Ishikawa (cell line): ENCODE measurements around the gene HOXA9.

Experiments used
- CREB1 ChIP-seq: IDR thresholded peaks from 2 replicates; pipeline ENCODE4 v1.6.1; 2012; ENCODE audit warnings: low read depth
- EGR1 ChIP-seq: IDR thresholded peaks from 2 replicates; pipeline ENCODE4 v1.6.1; 2012
- EP300 ChIP-seq: IDR thresholded peaks from 2 replicates; pipeline ENCODE4 v1.6.1; 2012; ENCODE audit warnings: borderline replicate concordance
- FOXM1 ChIP-seq: IDR thresholded peaks from 2 replicates; pipeline ENCODE4 v1.6.1; 2012; ENCODE audit warnings: low read depth, borderline replicate concordance
- MAX ChIP-seq: IDR thresholded peaks from 2 replicates; pipeline ENCODE4 v1.6.1; 2012
- NFIC ChIP-seq: IDR thresholded peaks from 2 replicates; pipeline ENCODE4 v1.6.1; 2012
- RAD21 ChIP-seq: IDR thresholded peaks from 2 replicates; pipeline ENCODE4 v1.6.1; 2012; ENCODE audit warnings: low read depth
- REST ChIP-seq: IDR thresholded peaks from 2 replicates; pipeline ENCODE4 v1.6.1; 2012; ENCODE audit warnings: low read depth, mild to moderate bottlenecking
- TAF1 ChIP-seq: IDR thresholded peaks from 2 replicates; pipeline ENCODE4 v1.6.1; 2012; ENCODE audit warnings: low read depth, mild to moderate bottlenecking
- TEAD4 ChIP-seq: IDR thresholded peaks from 2 replicates; pipeline ENCODE4 v1.6.1; 2012
- USF1 ChIP-seq: IDR thresholded peaks from 2 replicates; pipeline ENCODE4 v1.6.1; 2012
- YY1 ChIP-seq: IDR thresholded peaks from 2 replicates; pipeline ENCODE4 v1.6.1; 2012; ENCODE audit warnings: low read depth
- ZBTB7A ChIP-seq: IDR thresholded peaks from 2 replicates; pipeline ENCODE4 v1.6.1; 2012; ENCODE audit warnings: low read depth

Gene HOXA9

GRCh38 chr7:27172823-27173510, 7.6 kb upstream of the HOXA9 start:
- no peak for TF ChIP-seq RAD21
- TF ChIP-seq MAX, result 0 out of 2 replicates have a peak, but pooled peaks have one; percentile 4
- peak; percentile 26; the same call in 1 of the 2 replicates for TF ChIP-seq EGR1

- no peak for TF ChIP-seq FOXM1
- no peak for TF ChIP-seq MAX
- TF ChIP-seq RAD21, result no peak
- TF ChIP-seq CREB1, result no peak
- TF ChIP-seq TAF1, result no peak
- no peak for TF ChIP-seq ZBTB7A
- no peak for TF ChIP-seq REST
Observed at GRCh38 chr7:27172315-27172774, 7.0 kb upstream of the HOXA9 start.

GRCh38 chr7:27171637-27172314, 6.4 kb upstream of the HOXA9 start:
- no peak for TF ChIP-seq CREB1
- TF ChIP-seq EGR1, result no peak
- TF ChIP-seq RAD21, result no peak
- no peak for TF ChIP-seq REST
- no peak for TF ChIP-seq TEAD4
- TF ChIP-seq YY1, result no peak
- no peak for TF ChIP-seq ZBTB7A
- TF ChIP-seq MAX, result no peak; the same call in 1 of the 2 replicates
- TF ChIP-seq NFIC, result no peak

- no peak for TF ChIP-seq NFIC
Observed at GRCh38 chr7:27171325-27171636, 5.9 kb upstream of the HOXA9 start.

GRCh38 chr7:27170426-27171324, 5.3 kb upstream of the HOXA9 start:
- no peak for TF ChIP-seq CREB1
- TF ChIP-seq ZBTB7A, result no peak
- TF ChIP-seq YY1, result no peak
- TF ChIP-seq USF1, result no peak
- no peak for TF ChIP-seq TEAD4
- no peak for TF ChIP-seq EP300

GRCh38 chr7:27169658-27170425, 4.5 kb upstream of the HOXA9 start:
- TF ChIP-seq USF1, result no peak
- TF ChIP-seq REST, result no peak
- peak; percentile 59; the same call in 1 of the 2 replicates for TF ChIP-seq ZBTB7A
- no peak for TF ChIP-seq RAD21
- TF ChIP-seq TAF1, result no peak
- no peak for TF ChIP-seq EGR1
